ENCODE results near the gene KTN1.

The KTN1 gene

DNA sequence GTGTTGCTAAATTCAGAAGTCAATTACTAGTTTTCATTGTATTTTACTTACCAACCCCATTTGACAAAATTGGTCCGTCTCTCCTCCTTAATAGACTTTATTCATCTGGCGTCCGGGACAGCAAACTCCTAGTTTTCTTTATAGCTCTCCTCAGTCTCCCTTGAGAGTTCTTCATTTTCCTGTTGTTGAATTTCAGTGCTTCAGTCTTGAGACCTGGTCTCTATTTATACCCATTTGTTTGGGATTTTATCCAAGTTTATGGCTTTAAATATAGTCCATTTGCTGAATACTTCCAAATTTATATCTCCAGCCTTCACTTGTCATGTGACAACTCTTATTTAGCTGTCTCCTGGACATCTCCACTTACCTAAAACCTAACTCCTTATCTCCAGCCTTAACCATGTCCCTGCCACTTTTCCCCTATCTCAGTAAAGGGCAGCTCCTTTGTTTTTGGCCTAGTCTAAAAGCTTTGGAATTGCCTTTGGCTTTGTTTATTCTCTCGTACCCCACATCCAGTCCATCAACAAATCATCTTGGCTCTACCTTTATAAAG, 23.5 kb downstream of the KTN1 start:
- TF ChIP-seq, protein P1, sequence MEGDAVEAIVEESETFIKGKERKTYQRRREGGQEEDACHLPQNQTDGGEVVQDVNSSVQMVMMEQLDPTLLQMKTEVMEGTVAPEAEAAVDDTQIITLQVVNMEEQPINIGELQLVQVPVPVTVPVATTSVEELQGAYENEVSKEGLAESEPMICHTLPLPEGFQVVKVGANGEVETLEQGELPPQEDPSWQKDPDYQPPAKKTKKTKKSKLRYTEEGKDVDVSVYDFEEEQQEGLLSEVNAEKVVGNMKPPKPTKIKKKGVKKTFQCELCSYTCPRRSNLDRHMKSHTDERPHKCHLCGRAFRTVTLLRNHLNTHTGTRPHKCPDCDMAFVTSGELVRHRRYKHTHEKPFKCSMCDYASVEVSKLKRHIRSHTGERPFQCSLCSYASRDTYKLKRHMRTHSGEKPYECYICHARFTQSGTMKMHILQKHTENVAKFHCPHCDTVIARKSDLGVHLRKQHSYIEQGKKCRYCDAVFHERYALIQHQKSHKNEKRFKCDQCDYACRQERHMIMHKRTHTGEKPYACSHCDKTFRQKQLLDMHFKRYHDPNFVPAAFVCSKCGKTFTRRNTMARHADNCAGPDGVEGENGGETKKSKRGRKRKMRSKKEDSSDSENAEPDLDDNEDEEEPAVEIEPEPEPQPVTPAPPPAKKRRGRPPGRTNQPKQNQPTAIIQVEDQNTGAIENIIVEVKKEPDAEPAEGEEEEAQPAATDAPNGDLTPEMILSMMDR (conservative IDR thresholded peaks at IDR 0.05) = no peak
- H3K27ac ChIP-seq = no peak overlapping the region

DNA sequence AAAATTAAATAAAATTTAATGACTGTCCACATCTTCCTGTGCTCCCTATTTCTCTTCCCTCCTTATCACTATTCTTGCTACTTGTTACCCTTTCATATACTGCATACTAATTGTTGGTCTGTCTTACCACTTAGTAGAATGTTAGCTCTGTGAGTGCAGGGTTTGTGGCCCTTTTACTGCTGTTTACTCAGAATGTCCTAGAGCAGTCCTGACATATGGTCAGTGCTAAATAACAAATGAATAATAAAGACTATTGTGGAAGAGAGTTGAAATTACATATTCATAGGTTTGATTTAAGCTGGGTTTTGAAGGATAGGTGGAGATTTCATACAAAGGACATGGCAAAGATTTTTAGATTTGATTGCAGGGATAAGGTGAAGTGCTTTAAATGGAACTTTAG, 24.5 kb downstream of the KTN1 start:
- no peak overlapping the region for H3K27ac ChIP-seq

DNA sequence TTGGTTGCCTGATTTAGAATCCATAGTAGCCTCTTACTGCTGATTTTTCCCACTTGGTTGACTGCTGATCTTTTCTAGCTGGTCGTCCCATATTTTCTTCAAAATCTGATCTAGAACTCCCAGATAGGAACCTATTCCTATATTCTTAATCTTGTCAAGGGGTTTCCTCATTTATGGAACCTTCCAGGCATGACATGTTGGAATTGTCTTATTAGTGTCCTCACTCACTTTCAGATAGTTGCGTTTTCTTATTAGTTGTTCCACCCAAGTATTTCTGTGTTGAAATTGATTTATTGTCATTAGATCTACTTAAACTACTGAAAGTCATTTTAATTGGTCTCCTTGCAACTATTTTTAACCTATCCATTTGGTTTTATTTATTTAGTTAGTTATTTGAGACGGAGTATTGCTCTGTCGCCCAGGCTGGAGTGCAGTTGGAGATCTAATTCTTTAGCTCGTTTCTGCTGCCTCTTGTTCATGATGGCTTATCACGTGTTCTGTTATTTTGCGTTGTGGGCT, 25.0 kb downstream of the KTN1 start:
- TF ChIP-seq, protein P1 (conservative IDR thresholded peaks at IDR 0.05) = no peak
- no peak overlapping the region for H3K27ac ChIP-seq

More for the DNA sequence above, 24.5 kb downstream of the KTN1 start:
- TF ChIP-seq, protein P1 (conservative IDR thresholded peaks at IDR 0.05) = no peak

DNA sequence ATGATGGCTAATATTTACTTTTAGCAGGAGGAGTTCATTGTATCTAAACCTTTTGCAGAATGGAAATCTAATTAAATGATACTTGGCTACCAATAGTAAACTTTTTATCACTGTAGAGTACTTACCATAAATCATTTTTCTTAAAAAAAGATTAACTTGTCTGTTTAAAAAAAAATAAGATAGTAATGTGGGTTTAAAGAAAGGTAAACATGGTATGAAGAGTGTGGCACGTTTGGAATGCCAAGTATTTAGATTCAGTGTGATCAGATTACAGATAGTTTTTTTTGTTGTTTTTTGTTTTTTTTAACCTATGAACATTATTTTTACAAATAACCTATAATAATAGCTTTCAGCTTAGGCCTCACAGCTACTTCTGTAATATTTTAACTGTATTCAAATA, 25.8 kb downstream of the KTN1 start:
- H3K27ac ChIP-seq = no peak overlapping the region
- TF ChIP-seq, protein P1 (conservative IDR thresholded peaks at IDR 0.05) = no peak

DNA sequence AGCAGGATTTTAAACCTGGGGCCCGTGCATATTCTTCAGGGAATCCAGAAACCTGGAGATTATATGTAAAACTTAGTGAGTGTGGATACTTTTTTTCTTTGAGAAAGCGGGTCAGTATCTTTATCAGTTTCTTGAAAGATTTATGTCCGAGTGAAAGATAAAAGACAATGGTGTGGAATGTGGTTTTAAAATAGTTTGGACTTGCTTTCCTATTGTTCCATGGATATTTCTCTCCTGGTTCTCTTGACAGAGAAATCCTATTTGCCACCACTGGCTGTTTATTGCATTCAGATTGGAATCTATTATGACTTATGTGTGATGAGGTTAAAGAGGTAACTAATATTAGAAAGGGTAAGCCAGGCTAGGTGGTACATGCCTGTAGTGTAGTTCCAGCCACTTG, 27.4 kb downstream of the KTN1 start:
- no peak overlapping the region for H3K27ac ChIP-seq
- TF ChIP-seq, protein P1 (conservative IDR thresholded peaks at IDR 0.05) = no peak

DNA sequence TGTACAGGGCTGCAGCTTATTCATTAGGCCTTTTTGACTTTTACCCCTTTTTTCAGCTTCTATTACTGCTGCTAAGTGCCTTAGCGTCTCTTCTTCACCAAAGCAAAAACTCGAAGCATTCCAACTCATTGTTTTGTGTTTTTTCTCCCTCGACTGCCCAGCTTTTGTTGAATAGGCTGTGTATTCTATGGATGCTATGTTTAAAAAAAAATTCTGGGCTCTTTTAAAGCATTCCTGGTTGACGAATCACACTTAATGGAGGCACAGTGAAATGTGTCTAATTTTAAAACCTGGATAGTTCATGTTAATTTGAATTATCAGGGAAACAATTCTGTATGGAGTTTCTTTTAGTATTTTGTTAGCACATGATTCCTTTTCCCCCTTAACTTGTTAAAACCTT, 29.7 kb downstream of the KTN1 start:
- H3K27ac ChIP-seq = no peak overlapping the region
- TF ChIP-seq, protein P1 (conservative IDR thresholded peaks at IDR 0.05) = no peak

DNA sequence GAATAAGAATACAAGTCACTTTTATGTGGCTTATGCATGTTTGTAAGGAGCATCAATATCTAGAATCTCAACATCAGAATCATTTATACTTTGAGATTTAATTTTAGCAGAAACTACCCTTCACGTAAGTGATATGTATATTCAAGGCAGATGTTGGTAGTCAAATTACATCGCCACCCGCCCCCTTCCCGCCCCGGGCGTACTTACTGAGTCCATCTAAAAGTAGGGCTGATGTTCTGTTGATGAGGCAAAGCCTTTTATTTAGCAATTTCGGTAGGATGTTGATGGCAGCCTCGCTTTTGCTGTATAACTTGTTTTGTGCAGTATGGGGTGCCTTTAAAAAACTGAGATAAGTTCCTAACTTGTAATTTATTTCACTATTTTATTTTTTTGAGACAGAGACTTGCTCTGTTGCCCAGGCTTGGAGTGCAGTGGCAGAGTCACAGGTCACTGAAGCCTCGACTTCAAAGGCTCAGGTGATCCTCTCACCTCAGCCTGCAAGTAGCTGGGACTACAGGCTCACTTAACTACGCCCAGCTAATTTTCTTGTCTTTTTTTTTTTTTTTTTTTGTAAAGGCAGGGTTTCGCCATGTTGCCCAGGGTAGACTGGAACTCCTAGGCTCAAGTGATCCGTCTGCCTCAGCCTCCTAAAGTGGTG, 30.8 kb downstream of the KTN1 start:
- no peak overlapping the region for H3K27ac ChIP-seq

More for the DNA sequence above, 30.8 kb downstream of the KTN1 start:
- TF ChIP-seq, protein P1 (conservative IDR thresholded peaks at IDR 0.05) = no peak
